Smooth muscle cell (in vitro differentiated cells): ENCODE data around the gene GSE1. TPM values are rescaled to one million over a fixed set of nuclear protein-coding genes. Genes with fewer than 3 reads are reported as not detected.

Experiments
- DNase-seq: peaks from one replicate; lab custom pipeline; 2025; ENCODE audit not compliant: unreplicated experiment; lab: John Stamatoyannopoulos, UW
- H2AFZ ChIP-seq: fragments of 200-600 bp; sonication (generic); 2 replicates; pipeline ENCODE4 v1.6.0; 2016; ENCODE audit warnings: antibody characterized with exemption, low read depth, mild to moderate bottlenecking
- H3F3A ChIP-seq: fragments of 200-600 bp; sonication (generic); 2 replicates; pipeline ENCODE4 v1.6.0; 2017; ENCODE audit warnings: antibody characterized with exemption, low read depth
- H3K27ac ChIP-seq: fragments of 200-600 bp; sonication (generic); 2 replicates; pipeline ENCODE4 v1.5.1; 2016; ENCODE audit warnings: low read depth, mild to moderate bottlenecking
- H3K27me3 ChIP-seq: fragments of 200-600 bp; sonication (generic); 2 replicates; pipeline ENCODE4 v1.6.1; 2016; ENCODE audit warnings: low read depth, mild to moderate bottlenecking
- H3K36me3 ChIP-seq: fragments of 200-600 bp; sonication (generic); 2 replicates; pipeline ENCODE4 v1.5.1; 2016; ENCODE audit warnings: low read depth
- H3K4me1 ChIP-seq: fragments of 200-600 bp; sonication (generic); 2 replicates; pipeline ENCODE4 v1.5.1; 2016; ENCODE audit warnings: low read depth
- H3K4me2 ChIP-seq: fragments of 200-600 bp; sonication (generic); 2 replicates; pipeline ENCODE4 v1.6.0; 2016; ENCODE audit warnings: mild to moderate bottlenecking
- H3K4me3 ChIP-seq: fragments of 200-600 bp; sonication (generic); 2 replicates; pipeline ENCODE4 v1.5.1; 2016; ENCODE audit warnings: mild to moderate bottlenecking
- H3K79me2 ChIP-seq: fragments of 200-600 bp; sonication (generic); 2 replicates; pipeline ENCODE4 v1.6.0; 2016; ENCODE audit warnings: low read depth, mild to moderate bottlenecking
- H3K9ac ChIP-seq: fragments of 200-600 bp; sonication (generic); 2 replicates; pipeline ENCODE4 v1.6.0; 2016; ENCODE audit warnings: low read depth
- H3K9me3 ChIP-seq: fragments of 200-600 bp; sonication (generic); replicated peaks from 2 replicates; pipeline ENCODE4 v1.5.1; 2016; ENCODE audit warnings: low read depth
- H4K20me1 ChIP-seq: fragments of 200-600 bp; sonication (generic); 2 replicates; pipeline ENCODE4 v1.6.0; 2016; ENCODE audit warnings: low read depth
- CTCF ChIP-seq: fragments of 200-600 bp; sonication (generic); IDR thresholded peaks from 2 replicates; pipeline ENCODE4 v1.5.1; 2017; ENCODE audit warnings: borderline replicate concordance, mild to moderate bottlenecking, antibody characterized with exemption; ENCODE audit not compliant: insufficient read depth, poor library complexity, severe bottlenecking
- whole genome bisulfite sequencing: methylation state at CpG from one replicate; pipeline ENCODE4 v1.1.7; 2016; ENCODE audit warnings: low lambda C conversion rate; 5-methylcytosine and 5-hydroxymethylcytosine counted together
- polyA plus RNA-seq: library from polyadenylated mRNA; unstranded; fragments of >200 nt; fragmentation: Nextera tagmentation; extraction: Ambion mirVana; gene quantifications from 2 replicates; pipeline ENCODE4 v1.2.1, GENCODE V29; 2016
- total RNA-seq: library from RNA; depleted of rRNA; stranded (reverse); fragments of >200 nt; gene quantifications from 2 replicates; pipeline ENCODE4 v1.2.3, GENCODE V29; 2014

GSE1 gene
- total and polyA plus RNA-seq, 2 experiments from 2014 or later: 13.6 to 27.7 TPM

- Histone ChIP-seq H3K9me3 (no peaks in the 10 kb centered on the region), H3F3A (no peaks in the 10 kb centered on the region), H4K20me1 (peaks cover 100% of the 10 kb centered on the region), H3K4me2 (no peak overlapping the region), H3K4me3 (no peak overlapping the region), H3K27ac (no peak overlapping the region), H3K4me1 (no peaks in the 10 kb centered on the region), H2AFZ (no peak overlapping the region), H3K27me3 (no peaks in the 10 kb centered on the region), H3K36me3 (no peaks in the 10 kb centered on the region), H3K9ac (no peak overlapping the region), H3K79me2 (peaks cover under 1% of the 10 kb centered on the region)
- TF ChIP-seq CTCF: no peak
- WGBS: 95% methylated on average over 36 of the region's 36 CpGs
- DNase-seq: no peak
Measured at GRCh38 chr16:85637061-85637807, 24.1 kb downstream of the GSE1 start.

GRCh38 chr16:85637808-85638647, 24.9 kb downstream of the GSE1 start:
- no peak for TF ChIP-seq CTCF
- Histone ChIP-seq H3K9ac (no peak overlapping the region), H3K4me3 (no peak overlapping the region), H4K20me1 (peaks cover 100% of the 10 kb centered on the region), H3K4me2 (no peak overlapping the region), H3K4me1 (no peaks in the 10 kb centered on the region), H3K79me2 (peaks cover 7% of the 10 kb centered on the region), H2AFZ (no peak overlapping the region), H3F3A (no peaks in the 10 kb centered on the region), H3K9me3 (no peaks in the 10 kb centered on the region), H3K27ac (no peak overlapping the region), H3K27me3 (no peaks in the 10 kb centered on the region), H3K36me3 (no peaks in the 10 kb centered on the region)
- 93% methylated on average over 35 of the region's 37 CpGs for WGBS
- DNase-seq: no peak

GRCh38 chr16:85638695-85639409, 25.7 kb downstream of the GSE1 start:
- TF ChIP-seq CTCF: no peak
- Histone ChIP-seq H3K36me3 (no peaks in the 10 kb centered on the region), H3K9me3 (no peaks in the 10 kb centered on the region), H3K79me2 (peaks cover 11% of the 10 kb centered on the region), H3F3A (no peaks in the 10 kb centered on the region), H3K9ac (no peak overlapping the region), H2AFZ (no peak overlapping the region), H3K4me2 (no peak overlapping the region), H3K4me3 (no peak overlapping the region), H3K27ac (no peak overlapping the region), H3K4me1 (no peaks in the 10 kb centered on the region), H4K20me1 (peaks cover 100% of the 10 kb centered on the region), H3K27me3 (no peaks in the 10 kb centered on the region)
- no peak for DNase-seq
- WGBS: 87% methylated on average over 25 of the region's 26 CpGs
